Neural cell (in vitro differentiated cells): ENCODE data around the gene SLC30A4. TPM values are rescaled to one million over a fixed set of nuclear protein-coding genes. Genes with fewer than 3 reads are reported as not detected.

Source experiments
- H2AFZ ChIP-seq: fragments of 200-600, 300-800 bp; sonication (generic), shearing (Covaris generic); 2 replicates; pipeline ENCODE4 v1.6.0; 2014; ENCODE audit warnings: low read depth, mild to moderate bottlenecking, antibody characterized with exemption, low read length, moderate library complexity
- H3F3A ChIP-seq: fragments of 200-600 bp; shearing (Covaris generic); 2 replicates; pipeline ENCODE4 v1.6.1; 2016; ENCODE audit warnings: mild to moderate bottlenecking, moderate library complexity, mixed read lengths, antibody characterized with exemption, low read length; ENCODE audit not compliant: insufficient read depth, poor library complexity, severe bottlenecking
- H3K27ac ChIP-seq: fragments of 200-600, 300-800 bp; sonication (generic), shearing (Covaris generic); 2 replicates; pipeline ENCODE4 v1.5.1; 2014; ENCODE audit warnings: mild to moderate bottlenecking, low read length, moderate library complexity
- H3K27me3 ChIP-seq: fragments of 300-800, 200-600 bp; sonication (generic), shearing (Covaris generic); 2 replicates; pipeline ENCODE4 v1.6.0; 2014; ENCODE audit warnings: mild to moderate bottlenecking, low read depth, low read length, moderate library complexity; ENCODE audit not compliant: insufficient read depth
- H3K36me3 ChIP-seq: fragments of 300-800, 200-600 bp; sonication (generic), shearing (Covaris generic); 2 replicates; pipeline ENCODE4 v1.5.1; 2014; ENCODE audit warnings: mild to moderate bottlenecking, antibody characterized with exemption, low read length, moderate library complexity; ENCODE audit not compliant: insufficient read depth
- H3K4me2 ChIP-seq: fragments of 300-800, 200-600 bp; sonication (generic), shearing (Covaris generic); 2 replicates; pipeline ENCODE4 v1.6.0; 2014; ENCODE audit warnings: mild to moderate bottlenecking, low read length
- H3K4me3 ChIP-seq: fragments of 300-800, 200-600 bp; sonication (generic), shearing (Covaris generic); 2 replicates; pipeline ENCODE4 v1.5.1; 2014; ENCODE audit warnings: mild to moderate bottlenecking, low read length, moderate library complexity
- H3K79me2 ChIP-seq: fragments of 200-600 bp; shearing (Covaris generic); replicated peaks from 2 replicates; pipeline ENCODE4 v1.6.0; 2014; ENCODE audit warnings: mild to moderate bottlenecking, low read length, moderate library complexity; ENCODE audit not compliant: insufficient read depth
- H3K9ac ChIP-seq: fragments of 300-800, 200-600 bp; sonication (generic), shearing (Covaris generic); 2 replicates; pipeline ENCODE4 v1.6.1; 2016; ENCODE audit warnings: mild to moderate bottlenecking, low read length, mixed read lengths
- H3K9me2 ChIP-seq: fragments of 200-600 bp; shearing (Covaris generic); 2 replicates; pipeline ENCODE4 v1.6.1; 2016; ENCODE audit warnings: mild to moderate bottlenecking, low read length, mixed read lengths; ENCODE audit not compliant: insufficient read depth
- H3K9me3 ChIP-seq: fragments of 200-600, 300-800 bp; sonication (generic), shearing (Covaris generic); 2 replicates; pipeline ENCODE4 v1.6.1; 2016; ENCODE audit warnings: mild to moderate bottlenecking, mixed run types, low read length, moderate library complexity, mixed read lengths
- H4K20me1 ChIP-seq: fragments of 200-600 bp; shearing (Covaris generic); 2 replicates; pipeline ENCODE4 v1.6.1; 2016; ENCODE audit warnings: mild to moderate bottlenecking, mixed run types; ENCODE audit not compliant: insufficient read depth
- CTCF ChIP-seq: fragments of 450-650 bp; IDR thresholded peaks from 2 replicates; pipeline ENCODE4 v1.5.1; 2014; ENCODE audit warnings: antibody characterized with exemption, mild to moderate bottlenecking, moderate library complexity; ENCODE audit not compliant: poor library complexity, severe bottlenecking
- EP300 ChIP-seq: fragments of 450-650 bp; conservative IDR thresholded peaks from 2 replicates; pipeline ENCODE4 v1.6.1; 2014; ENCODE audit warnings: antibody characterized with exemption, mild to moderate bottlenecking, moderate library complexity; ENCODE audit not compliant: poor library complexity, severe bottlenecking
- EZH2 ChIP-seq: fragments of 200-600, 300-800 bp; shearing (Covaris generic), sonication (generic); IDR thresholded peaks from 2 replicates; pipeline ENCODE4 v1.6.1; 2014; ENCODE audit warnings: antibody characterized with exemption, low read length, borderline replicate concordance, mild to moderate bottlenecking; ENCODE audit not compliant: insufficient read depth, poor library complexity, severe bottlenecking
- MXI1 ChIP-seq: fragments of 450-650 bp; conservative IDR thresholded peaks from 2 replicates; pipeline ENCODE4 v1.6.1; 2014; ENCODE audit warnings: antibody characterized with exemption, mild to moderate bottlenecking; ENCODE audit not compliant: poor library complexity, severe bottlenecking
- POLR2AphosphoS5 ChIP-seq: IDR thresholded peaks from 2 replicates; pipeline ENCODE4 v1.6.1; 2012
- RAD21 ChIP-seq: fragments of 450-650 bp; conservative IDR thresholded peaks from 2 replicates; pipeline ENCODE4 v1.6.1; 2014; ENCODE audit warnings: antibody characterized with exemption, mild to moderate bottlenecking, moderate library complexity
- REST ChIP-seq: IDR thresholded peaks from 2 replicates; pipeline ENCODE4 v1.6.1; 2012; ENCODE audit warnings: borderline replicate concordance
- SMC3 ChIP-seq: fragments of 450-650 bp; conservative IDR thresholded peaks from 2 replicates; pipeline ENCODE4 v1.6.1; 2014; ENCODE audit warnings: antibody characterized with exemption, mild to moderate bottlenecking, moderate library complexity; ENCODE audit not compliant: poor library complexity
- TAF1 ChIP-seq: IDR thresholded peaks from 2 replicates; pipeline ENCODE4 v1.6.1; 2012; ENCODE audit warnings: low read depth
- polyA plus RNA-seq: library from polyadenylated mRNA; depleted of rRNA; stranded (reverse); fragments of >200 nt; gene quantifications from 2 replicates; pipeline ENCODE4 v1.2.3, GENCODE V29; 2014

SLC30A4 gene
- polyA plus RNA-seq, 1 donor from 2014 or later = 6.7 TPM

DNA sequence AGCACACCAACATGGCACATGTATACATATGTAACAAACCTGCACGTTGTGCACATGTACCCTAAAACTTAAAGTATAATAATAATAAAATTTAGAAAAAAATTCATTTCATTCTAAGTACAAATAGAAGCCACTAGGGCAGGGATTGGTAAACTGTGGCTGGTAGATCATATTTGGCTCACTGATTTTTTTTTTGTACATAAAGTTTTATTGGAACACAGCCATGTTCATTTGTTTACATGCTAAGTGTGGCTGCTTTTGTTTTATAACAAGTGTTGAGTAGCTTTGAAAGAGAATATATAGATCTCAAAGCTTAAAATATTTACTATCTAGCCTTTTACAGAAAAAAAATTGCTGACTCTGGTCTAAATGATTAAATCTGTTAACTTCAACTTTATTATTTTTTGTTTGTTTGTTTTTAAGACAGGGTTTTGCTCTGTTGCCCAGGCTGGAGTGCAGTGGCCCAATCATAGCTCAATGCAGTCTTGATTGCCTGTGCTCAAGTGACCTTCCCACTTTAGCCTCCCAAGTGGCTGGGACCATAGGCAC lies 32.8 kb downstream of the SLC30A4 start:
- TF ChIP-seq CTCF = no peak
- TF ChIP-seq REST = no peak
- no peak for TF ChIP-seq POLR2AphosphoS5
- TF ChIP-seq EP300 = no peak
- TF ChIP-seq SMC3 = no peak
- TF ChIP-seq RAD21 = no peak
- TF ChIP-seq EZH2 = no peak
- no peak for TF ChIP-seq TAF1
- no peak for TF ChIP-seq MXI1
- Histone ChIP-seq H4K20me1 (no peaks in the 10 kb centered on the region), H3K27me3 (no peaks in the 10 kb centered on the region), H3F3A (no peaks in the 10 kb centered on the region), H3K4me3 (no peak overlapping the region), H3K9ac (no peak overlapping the region), H3K4me2 (no peak overlapping the region), H3K9me3 (no peaks in the 10 kb centered on the region), H3K36me3 (no peaks in the 10 kb centered on the region), H3K9me2 (no peaks in the 10 kb centered on the region), H3K79me2 (no peaks in the 10 kb centered on the region), H2AFZ (no peak overlapping the region), H3K27ac (no peak overlapping the region)

DNA sequence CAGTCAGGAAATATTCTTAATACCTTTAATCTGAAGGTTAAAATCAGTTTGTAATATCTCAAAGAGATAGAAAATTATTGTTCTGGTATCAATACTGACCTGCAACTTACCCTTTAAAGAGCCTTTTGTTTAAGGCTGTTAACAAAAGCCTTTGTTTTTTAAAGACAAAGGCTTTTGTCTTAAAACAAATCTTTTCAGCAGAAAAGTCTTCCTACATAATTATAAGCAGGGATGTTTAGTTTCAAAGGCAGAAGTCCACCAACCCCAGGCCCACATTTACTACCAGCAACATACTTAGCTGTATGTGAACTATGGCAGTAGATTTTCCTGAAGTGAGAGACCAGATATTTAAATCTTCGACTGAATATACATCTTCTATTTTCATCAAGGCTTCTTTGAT lies 36.2 kb downstream of the SLC30A4 start:
- Histone ChIP-seq H2AFZ (no peak overlapping the region), H4K20me1 (no peaks in the 10 kb centered on the region), H3K36me3 (no peaks in the 10 kb centered on the region), H3K9me2 (no peaks in the 10 kb centered on the region), H3K9ac (no peak overlapping the region), H3K9me3 (no peaks in the 10 kb centered on the region), H3F3A (no peaks in the 10 kb centered on the region), H3K27ac (no peak overlapping the region), H3K79me2 (no peaks in the 10 kb centered on the region), H3K4me2 (no peak overlapping the region), H3K27me3 (no peaks in the 10 kb centered on the region), H3K4me3 (no peak overlapping the region)
- no peak for TF ChIP-seq TAF1
- no peak for TF ChIP-seq REST
- no peak for TF ChIP-seq MXI1
- TF ChIP-seq POLR2AphosphoS5 = no peak
- no peak for TF ChIP-seq EP300
- TF ChIP-seq EZH2 = no peak
- TF ChIP-seq CTCF = no peak
- TF ChIP-seq SMC3 = no peak
- TF ChIP-seq RAD21 = no peak
